SK-N-SH treated with all-trans-retinoic acid at 6 μM for 48 hours (cell line): ENCODE results near the gene TLX1.

Experiments
- ATAC-seq: fragments of 200-7000 bp; cut with Tn5 transposase; 3 replicates; pipeline ENCODE4 v1.9.1; 2020; ENCODE audit warnings: mild to moderate bottlenecking, moderate library complexity
- BACH2 ChIP-seq: fragments of 250-450 bp; sonication (Bioruptor Pico); IDR thresholded peaks from 2 replicates; pipeline ENCODE4 v1.9.0; 2021; ENCODE audit warnings: mild to moderate bottlenecking, borderline replicate concordance
- CSDC2 ChIP-seq: fragments of 250-450 bp; sonication (Bioruptor Pico); IDR thresholded peaks from 2 replicates; pipeline ENCODE4 v1.5.0; 2020; ENCODE audit warnings: mild to moderate bottlenecking, moderate library complexity
- ESRRG ChIP-seq: fragments of 250-450 bp; sonication (Bioruptor Pico); IDR thresholded peaks from 2 replicates; pipeline ENCODE4 v1.6.1; 2021; ENCODE audit warnings: mild to moderate bottlenecking
- GLIS3 ChIP-seq: fragments of 250-450 bp; sonication (Bioruptor Pico); IDR thresholded peaks from 2 replicates; pipeline ENCODE4 v1.5.0; 2020; ENCODE audit warnings: mild to moderate bottlenecking, moderate library complexity
- ISL1 ChIP-seq: fragments of 250-450 bp; sonication (Bioruptor Pico); IDR thresholded peaks from 2 replicates; pipeline ENCODE4 v2.1.2; 2022; ENCODE audit warnings: mild to moderate bottlenecking, moderate library complexity
- OSR1 ChIP-seq: fragments of 250-450 bp; sonication (Bioruptor Pico); IDR thresholded peaks from 2 replicates; pipeline ENCODE4 v1.8.0; 2022; ENCODE audit warnings: moderate library complexity, mild to moderate bottlenecking, inconsistent platforms
- RARB ChIP-seq: fragments of 250-450 bp; sonication (Bioruptor Pico); IDR thresholded peaks from 2 replicates; pipeline ENCODE4 v1.8.0; 2021; ENCODE audit warnings: mild to moderate bottlenecking, moderate library complexity
- SNAI2 ChIP-seq: fragments of 250-450 bp; sonication (Bioruptor Pico); IDR thresholded peaks from 2 replicates; pipeline ENCODE4 v1.5.0; 2020; ENCODE audit warnings: mild to moderate bottlenecking, moderate library complexity
- TCF4 ChIP-seq: fragments of 250-450 bp; sonication (Bioruptor Pico); IDR thresholded peaks from 2 replicates; pipeline ENCODE4 v1.8.0; 2021; ENCODE audit warnings: mild to moderate bottlenecking, moderate library complexity, borderline replicate concordance
- TOX ChIP-seq: fragments of 250-450 bp; sonication (Bioruptor Pico); IDR thresholded peaks from 2 replicates; pipeline ENCODE4 v1.8.0; 2021; ENCODE audit warnings: mild to moderate bottlenecking, moderate library complexity, borderline replicate concordance
- ZFP3 ChIP-seq: fragments of 250-450 bp; sonication (Bioruptor Pico); IDR thresholded peaks from 2 replicates; pipeline ENCODE4 v1.5.0; 2020; ENCODE audit warnings: mild to moderate bottlenecking, moderate library complexity
- ZNF70 ChIP-seq: fragments of 450-650 bp; formaldehyde crosslinking; IDR thresholded peaks from 2 replicates; pipeline ENCODE4 v1.5.0; 2020; ENCODE audit warnings: mild to moderate bottlenecking, moderate library complexity
- ZNF8 ChIP-seq: fragments of 450-650 bp; formaldehyde crosslinking; IDR thresholded peaks from 2 replicates; pipeline ENCODE4 v1.5.0; 2020; ENCODE audit warnings: mild to moderate bottlenecking, moderate library complexity
- TF ChIP-seq, protein P1 (sequence below): fragments of 250-450 bp; sonication (Bioruptor Pico); IDR thresholded peaks from 2 replicates; pipeline ENCODE4 v1.5.0; 2020; ENCODE audit warnings: mild to moderate bottlenecking, moderate library complexity
- TF ChIP-seq, protein P2 (sequence below): fragments of 250-450 bp; sonication (Bioruptor Pico); IDR thresholded peaks from 2 replicates; pipeline ENCODE4 v1.8.0; 2021; ENCODE audit warnings: low read depth, mild to moderate bottlenecking, moderate library complexity, borderline replicate concordance
- TF ChIP-seq, protein P3 (sequence below): fragments of 250-450 bp; sonication (Bioruptor Pico); IDR thresholded peaks from 2 replicates; pipeline ENCODE4 v1.5.1; 2020; ENCODE audit warnings: low read depth, mild to moderate bottlenecking, moderate library complexity

Gene TLX1

DNA sequence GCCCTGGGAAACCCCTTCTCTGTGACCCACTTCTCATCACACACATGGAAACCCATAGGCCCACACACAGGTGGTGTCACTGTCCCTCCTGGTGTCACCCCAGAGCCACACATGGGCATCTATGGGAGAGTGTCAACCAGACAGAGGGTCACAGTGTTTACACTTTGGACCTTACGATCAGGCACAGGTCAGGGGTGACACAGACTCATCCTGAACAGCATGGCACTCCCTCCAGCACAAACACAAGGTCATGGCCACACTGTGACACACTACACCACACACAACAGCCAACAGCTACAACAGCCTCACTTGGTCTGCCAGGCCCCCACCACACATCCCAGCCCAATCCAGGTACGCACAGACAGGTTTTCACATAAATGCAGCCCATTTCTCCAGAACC, 6.2 kb downstream of the TLX1 start:
- TF ChIP-seq OSR1 (CRISPR knock-in tag) (no peak), CSDC2 (CRISPR knock-in tag) (no peak), ESRRG (CRISPR knock-in tag) (no peak), ZNF70 (CRISPR knock-in tag) (no peak), RARB (CRISPR knock-in tag) (no peak), BACH2 (CRISPR knock-in tag) (no peak), ZNF8 (no peak)
- ATAC-seq = no peak

DNA sequence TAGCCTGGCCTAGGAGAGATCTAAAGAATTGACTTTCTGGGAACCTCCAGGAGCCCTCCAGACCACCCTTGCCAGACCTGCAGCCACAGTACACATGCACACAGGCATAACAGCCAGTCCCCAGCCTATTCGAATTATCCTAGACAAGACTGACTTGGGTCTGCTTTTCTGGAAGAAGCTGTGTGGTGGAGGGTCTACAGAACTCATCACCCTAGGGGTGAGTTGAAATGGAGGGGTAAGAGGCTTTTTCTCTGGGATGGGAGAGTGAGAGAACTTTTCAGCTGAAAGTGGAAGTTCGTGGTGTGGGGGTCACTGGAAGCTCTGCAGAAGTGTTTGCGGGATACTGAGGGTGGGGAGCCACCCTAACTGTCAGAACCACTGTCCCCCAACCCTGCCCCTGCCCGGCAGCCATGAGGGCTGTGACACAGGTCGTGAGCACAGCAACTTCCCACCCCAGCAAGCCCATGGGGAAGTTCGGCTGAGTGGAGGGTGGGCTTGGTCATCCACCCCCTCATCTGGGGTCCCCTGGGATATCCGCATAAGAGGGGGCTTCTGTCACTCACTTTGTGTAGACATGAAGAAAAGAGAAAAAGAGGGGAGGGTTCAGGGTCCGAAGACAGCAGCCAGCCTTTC, 7.8 kb downstream of the TLX1 start:
- no peak for ATAC-seq
- TF ChIP-seq, protein P1, sequence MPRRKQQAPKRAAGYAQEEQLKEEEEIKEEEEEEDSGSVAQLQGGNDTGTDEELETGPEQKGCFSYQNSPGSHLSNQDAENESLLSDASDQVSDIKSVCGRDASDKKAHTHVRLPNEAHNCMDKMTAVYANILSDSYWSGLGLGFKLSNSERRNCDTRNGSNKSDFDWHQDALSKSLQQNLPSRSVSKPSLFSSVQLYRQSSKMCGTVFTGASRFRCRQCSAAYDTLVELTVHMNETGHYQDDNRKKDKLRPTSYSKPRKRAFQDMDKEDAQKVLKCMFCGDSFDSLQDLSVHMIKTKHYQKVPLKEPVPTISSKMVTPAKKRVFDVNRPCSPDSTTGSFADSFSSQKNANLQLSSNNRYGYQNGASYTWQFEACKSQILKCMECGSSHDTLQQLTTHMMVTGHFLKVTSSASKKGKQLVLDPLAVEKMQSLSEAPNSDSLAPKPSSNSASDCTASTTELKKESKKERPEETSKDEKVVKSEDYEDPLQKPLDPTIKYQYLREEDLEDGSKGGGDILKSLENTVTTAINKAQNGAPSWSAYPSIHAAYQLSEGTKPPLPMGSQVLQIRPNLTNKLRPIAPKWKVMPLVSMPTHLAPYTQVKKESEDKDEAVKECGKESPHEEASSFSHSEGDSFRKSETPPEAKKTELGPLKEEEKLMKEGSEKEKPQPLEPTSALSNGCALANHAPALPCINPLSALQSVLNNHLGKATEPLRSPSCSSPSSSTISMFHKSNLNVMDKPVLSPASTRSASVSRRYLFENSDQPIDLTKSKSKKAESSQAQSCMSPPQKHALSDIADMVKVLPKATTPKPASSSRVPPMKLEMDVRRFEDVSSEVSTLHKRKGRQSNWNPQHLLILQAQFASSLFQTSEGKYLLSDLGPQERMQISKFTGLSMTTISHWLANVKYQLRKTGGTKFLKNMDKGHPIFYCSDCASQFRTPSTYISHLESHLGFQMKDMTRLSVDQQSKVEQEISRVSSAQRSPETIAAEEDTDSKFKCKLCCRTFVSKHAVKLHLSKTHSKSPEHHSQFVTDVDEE (CRISPR knock-in tag) = no peak
- TF ChIP-seq, protein P2, sequence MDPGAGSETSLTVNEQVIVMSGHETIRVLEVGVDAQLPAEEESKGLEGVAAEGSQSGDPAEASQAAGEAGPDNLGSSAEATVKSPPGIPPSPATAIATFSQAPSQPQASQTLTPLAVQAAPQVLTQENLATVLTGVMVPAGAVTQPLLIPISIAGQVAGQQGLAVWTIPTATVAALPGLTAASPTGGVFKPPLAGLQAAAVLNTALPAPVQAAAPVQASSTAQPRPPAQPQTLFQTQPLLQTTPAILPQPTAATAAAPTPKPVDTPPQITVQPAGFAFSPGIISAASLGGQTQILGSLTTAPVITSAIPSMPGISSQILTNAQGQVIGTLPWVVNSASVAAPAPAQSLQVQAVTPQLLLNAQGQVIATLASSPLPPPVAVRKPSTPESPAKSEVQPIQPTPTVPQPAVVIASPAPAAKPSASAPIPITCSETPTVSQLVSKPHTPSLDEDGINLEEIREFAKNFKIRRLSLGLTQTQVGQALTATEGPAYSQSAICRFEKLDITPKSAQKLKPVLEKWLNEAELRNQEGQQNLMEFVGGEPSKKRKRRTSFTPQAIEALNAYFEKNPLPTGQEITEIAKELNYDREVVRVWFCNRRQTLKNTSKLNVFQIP = no peak
- TF ChIP-seq TOX (CRISPR knock-in tag) = no peak

DNA sequence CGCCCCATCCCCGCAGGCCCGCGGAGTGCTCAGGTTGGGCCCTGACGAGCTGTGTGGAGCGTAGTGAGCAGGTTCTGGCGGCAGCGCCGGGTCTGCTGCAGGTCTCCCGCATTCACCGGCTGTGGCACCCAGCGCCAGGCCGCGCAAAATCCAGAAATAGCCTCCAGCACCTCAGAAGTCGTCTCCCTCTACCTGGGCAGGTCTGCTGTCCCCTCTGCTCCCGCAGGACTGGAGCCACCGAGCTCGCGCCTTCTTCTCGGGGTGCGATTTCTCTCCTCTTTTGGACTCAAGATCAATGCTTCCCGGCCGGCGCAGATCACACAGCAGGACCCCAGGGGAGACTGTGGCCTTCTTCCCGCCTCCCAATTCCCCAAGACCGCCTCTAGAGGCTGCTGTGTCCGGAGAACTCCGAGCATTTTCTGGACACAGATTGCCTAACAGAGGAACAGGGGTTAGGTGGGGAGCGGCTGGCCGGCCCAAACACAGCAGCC, 8.4 kb downstream of the TLX1 start:
- TF ChIP-seq SNAI2 (CRISPR knock-in tag) = no peak
- no peak for TF ChIP-seq OSR1 (CRISPR knock-in tag)
- TF ChIP-seq, all 23 proteins: peak for 0
- ATAC-seq = 0 out of 3 replicates have a peak, but pooled peaks have one; percentile 9

DNA sequence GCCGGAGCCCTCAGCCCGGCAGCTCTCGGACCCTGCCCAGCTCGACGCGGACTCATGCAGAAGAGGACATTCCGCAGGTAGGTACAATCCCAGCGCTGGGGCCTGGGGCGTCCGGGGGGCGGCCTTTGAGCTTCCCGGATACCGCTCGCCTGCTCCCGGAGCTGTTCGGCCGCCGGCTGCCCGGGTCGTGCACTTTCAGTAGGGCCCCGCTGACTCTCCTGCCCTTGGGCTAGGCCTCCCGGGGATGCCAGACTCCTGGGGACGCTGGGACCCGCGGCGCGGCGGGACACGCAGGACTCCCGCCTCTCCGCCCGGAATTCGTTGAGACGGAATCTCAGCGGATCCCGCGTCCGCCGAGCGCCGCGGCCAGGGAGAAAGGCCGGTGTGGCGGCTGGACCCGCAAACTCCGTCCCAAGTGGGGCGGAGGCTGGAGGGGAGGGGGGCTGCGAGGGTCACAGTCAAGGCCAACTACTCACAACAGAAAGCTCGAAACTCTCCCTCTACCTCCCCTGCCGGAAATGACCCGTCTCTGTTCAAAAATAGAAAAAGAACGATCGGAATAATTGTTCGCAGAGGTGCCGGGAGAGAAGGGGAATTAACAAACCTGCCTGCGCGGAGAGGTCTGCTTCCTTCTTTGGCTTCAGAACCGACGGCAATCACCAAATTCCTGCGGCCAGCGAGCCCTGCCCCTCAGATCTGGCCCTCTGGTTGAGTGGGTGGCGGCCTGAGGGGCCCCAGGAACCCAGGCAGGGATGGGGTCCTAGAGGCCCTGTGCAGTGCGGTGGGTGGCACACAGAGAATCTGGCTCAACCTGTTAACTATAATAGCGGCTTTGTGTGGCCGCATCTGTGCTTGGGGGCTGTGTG, 9.2 kb downstream of the TLX1 start:
- TF ChIP-seq ISL1 (CRISPR knock-in tag) (no peak), CSDC2 (CRISPR knock-in tag) (no peak), ZFP3 (CRISPR knock-in tag) (no peak), GLIS3 (CRISPR knock-in tag) (no peak), TCF4 (CRISPR knock-in tag) (no peak), ZNF8 (no peak)
- TF ChIP-seq, protein P3, sequence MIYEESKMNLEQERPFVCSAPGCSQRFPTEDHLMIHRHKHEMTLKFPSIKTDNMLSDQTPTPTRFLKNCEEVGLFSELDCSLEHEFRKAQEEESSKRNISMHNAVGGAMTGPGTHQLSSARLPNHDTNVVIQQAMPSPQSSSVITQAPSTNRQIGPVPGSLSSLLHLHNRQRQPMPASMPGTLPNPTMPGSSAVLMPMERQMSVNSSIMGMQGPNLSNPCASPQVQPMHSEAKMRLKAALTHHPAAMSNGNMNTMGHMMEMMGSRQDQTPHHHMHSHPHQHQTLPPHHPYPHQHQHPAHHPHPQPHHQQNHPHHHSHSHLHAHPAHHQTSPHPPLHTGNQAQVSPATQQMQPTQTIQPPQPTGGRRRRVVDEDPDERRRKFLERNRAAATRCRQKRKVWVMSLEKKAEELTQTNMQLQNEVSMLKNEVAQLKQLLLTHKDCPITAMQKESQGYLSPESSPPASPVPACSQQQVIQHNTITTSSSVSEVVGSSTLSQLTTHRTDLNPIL = no peak
- TF ChIP-seq, all 23 proteins: peak for 0
- ATAC-seq = no peak

DNA sequence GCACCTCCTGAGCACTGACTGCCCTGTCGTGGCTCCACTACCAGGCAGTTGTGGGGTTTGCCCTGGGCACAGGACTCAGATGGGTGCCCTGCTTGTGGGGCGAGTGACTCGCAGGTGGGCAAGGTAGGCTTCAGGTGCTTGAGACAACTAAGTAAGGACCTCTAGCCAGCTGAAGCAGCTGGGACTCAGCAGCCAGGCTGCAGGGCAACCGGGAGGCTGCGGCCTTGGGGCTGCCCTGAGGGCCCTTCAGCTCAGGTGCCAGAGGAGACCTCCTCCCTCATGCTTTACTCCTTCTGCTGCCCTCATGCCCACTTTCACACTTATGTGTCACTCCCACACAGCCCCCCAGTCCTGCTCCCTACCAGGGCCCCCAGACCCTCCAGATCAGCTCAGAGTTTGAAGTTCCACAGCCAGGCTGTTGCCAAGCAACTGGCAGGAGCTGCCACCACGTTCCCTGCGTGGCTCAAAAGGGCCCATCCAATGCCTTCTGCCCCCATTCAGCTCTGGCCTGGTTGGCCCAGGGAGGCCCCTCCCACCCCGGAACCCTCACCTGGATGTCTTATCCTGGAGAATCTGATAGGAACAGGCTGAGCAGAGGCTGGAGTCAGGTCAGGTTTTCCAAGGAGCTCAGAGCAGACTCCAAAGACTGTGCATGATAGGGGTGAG, 10.0 kb downstream of the TLX1 start:
- no peak for ATAC-seq
- TF ChIP-seq, protein P2 = no peak
- TF ChIP-seq TCF4 (CRISPR knock-in tag) = no peak
- TF ChIP-seq, protein P1 (CRISPR knock-in tag) = no peak
- TF ChIP-seq ESRRG (CRISPR knock-in tag) = no peak
- no peak for TF ChIP-seq BACH2 (CRISPR knock-in tag)
- TF ChIP-seq, all 23 proteins: peak for 0
